ENCODE results near the gene STX19. TPM values are rescaled to one million over a fixed set of nuclear protein-coding genes. Genes with fewer than 3 reads are reported as not detected.

STX19 gene
- total RNA-seq, 4 donors from 2014 or later: 4.9 to 23.5 (median 11.7) TPM

DNA sequence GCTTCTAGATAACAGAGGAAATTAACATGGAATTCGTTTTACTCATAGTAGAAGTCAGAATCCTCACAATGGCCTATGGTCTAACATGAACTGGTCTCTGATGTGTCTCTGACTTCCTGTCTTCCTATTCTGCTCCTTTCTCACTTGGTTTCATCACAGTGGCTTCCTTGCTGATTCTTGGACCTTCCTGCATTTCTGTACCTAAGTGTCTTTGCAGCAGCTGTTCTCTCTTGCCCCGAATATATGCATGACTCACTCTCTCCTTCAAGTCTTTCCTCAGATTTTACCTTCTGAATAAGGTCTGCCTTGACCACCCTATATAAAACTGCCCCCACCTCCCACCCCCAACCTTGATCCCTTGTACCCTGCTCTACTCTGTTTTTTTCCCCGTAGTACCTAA, 34.3 kb downstream of the STX19 start:
- H3K9me3 ChIP-seq: no peaks in the 10 kb centered on the region
- no peaks in the 10 kb centered on the region for H3K36me3 ChIP-seq
- no peaks in the 10 kb centered on the region for H3K27me3 ChIP-seq
- intact Hi-C loops (cut with DNase I; ENCODE audit: low total_unique reads): no loop called here
- no peak for DNase-seq
- in situ Hi-C loops (cut with MboI; ENCODE audit: low pct_ligation_motif_present in 1 of 4, low pct_unique_long_range_greater_than_20kb in 1 of 4, low sequenced_read_pairs in 3 of 4): no loop called here
- H3K4me1 ChIP-seq: no peaks in the 10 kb centered on the region
- 85 to 100% methylated on average over 2 to 3 of the region's 3 CpGs for WGBS, 2 donors (ENCODE audit: low coverage in 1 of 2)
- H3K27ac ChIP-seq: no peak overlapping the region
- TF ChIP-seq, protein P1, sequence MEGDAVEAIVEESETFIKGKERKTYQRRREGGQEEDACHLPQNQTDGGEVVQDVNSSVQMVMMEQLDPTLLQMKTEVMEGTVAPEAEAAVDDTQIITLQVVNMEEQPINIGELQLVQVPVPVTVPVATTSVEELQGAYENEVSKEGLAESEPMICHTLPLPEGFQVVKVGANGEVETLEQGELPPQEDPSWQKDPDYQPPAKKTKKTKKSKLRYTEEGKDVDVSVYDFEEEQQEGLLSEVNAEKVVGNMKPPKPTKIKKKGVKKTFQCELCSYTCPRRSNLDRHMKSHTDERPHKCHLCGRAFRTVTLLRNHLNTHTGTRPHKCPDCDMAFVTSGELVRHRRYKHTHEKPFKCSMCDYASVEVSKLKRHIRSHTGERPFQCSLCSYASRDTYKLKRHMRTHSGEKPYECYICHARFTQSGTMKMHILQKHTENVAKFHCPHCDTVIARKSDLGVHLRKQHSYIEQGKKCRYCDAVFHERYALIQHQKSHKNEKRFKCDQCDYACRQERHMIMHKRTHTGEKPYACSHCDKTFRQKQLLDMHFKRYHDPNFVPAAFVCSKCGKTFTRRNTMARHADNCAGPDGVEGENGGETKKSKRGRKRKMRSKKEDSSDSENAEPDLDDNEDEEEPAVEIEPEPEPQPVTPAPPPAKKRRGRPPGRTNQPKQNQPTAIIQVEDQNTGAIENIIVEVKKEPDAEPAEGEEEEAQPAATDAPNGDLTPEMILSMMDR (IDR thresholded peaks at IDR 0.05): no peak
- TF ChIP-seq EP300 (IDR thresholded peaks at IDR 0.05; ENCODE audit: low read depth): no peak
- no peak for TF ChIP-seq POLR2A (IDR thresholded peaks at IDR 0.05)
- TF ChIP-seq POLR2AphosphoS5 (IDR thresholded peaks at IDR 0.05): no peak
- H3K4me3 ChIP-seq: no peak overlapping the region

DNA sequence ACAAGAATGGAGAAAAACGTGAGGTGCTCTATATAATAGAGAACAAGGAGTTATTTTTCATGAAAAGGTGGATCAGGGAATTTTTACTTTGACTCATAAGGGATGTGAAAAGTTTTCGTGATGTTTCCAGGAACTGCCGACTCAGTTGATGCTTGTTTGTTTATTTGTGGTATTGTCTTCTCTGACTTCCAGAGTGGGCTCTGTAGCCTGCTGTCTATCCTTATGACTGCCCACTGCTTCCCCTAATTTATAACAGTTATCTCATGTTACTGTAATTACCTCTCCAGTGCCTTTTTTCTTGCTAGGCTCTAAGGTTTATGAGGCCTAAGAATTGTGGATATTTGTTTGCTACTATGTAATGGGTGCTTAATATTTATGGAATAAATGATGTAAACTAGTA, 36.2 kb downstream of the STX19 start:
- in situ Hi-C loops (cut with MboI; ENCODE audit: low pct_ligation_motif_present in 1 of 4, low pct_unique_long_range_greater_than_20kb in 1 of 4, low sequenced_read_pairs in 3 of 4) (no loop called here), intact Hi-C loops (cut with DNase I; ENCODE audit: low total_unique reads) (no loop called here)
- Histone ChIP-seq H3K27me3 (no peaks in the 10 kb centered on the region), H3K36me3 (no peaks in the 10 kb centered on the region), H3K4me1 (no peaks in the 10 kb centered on the region), H3K9me3 (no peaks in the 10 kb centered on the region), H3K4me3 (no peak overlapping the region), H3K27ac (no peak overlapping the region)
- no peak for DNase-seq
- TF ChIP-seq POLR2AphosphoS5 (IDR thresholded peaks at IDR 0.05) (no peak), POLR2A (IDR thresholded peaks at IDR 0.05) (no peak), EP300 (IDR thresholded peaks at IDR 0.05; ENCODE audit: low read depth) (no peak)
- TF ChIP-seq, protein P1 (IDR thresholded peaks at IDR 0.05): no peak
- WGBS, 2 donors (ENCODE audit: low coverage in 1 of 2): 54 to 79% methylated on average over 3 of the region's 3 CpGs

DNA sequence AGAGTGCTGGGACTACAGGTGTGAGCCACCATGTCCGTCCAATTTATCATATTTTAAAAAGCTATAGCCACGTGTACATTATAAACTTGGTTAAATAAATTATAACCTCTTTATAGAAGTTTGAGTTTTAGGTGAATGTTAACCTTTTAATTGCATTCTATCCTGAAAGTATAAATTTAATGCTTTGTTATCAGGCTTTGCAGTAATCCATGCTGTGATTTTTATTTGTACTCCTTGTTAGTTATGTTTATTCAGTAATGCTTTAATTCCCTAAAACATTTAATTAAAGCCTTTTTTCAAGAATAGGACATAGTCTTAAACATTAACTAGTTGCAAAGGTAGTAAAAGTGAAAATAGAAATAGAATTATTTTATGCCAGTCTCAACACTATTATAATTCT, 36.8 kb downstream of the STX19 start:
- Histone ChIP-seq H3K4me1 (no peaks in the 10 kb centered on the region), H3K9me3 (no peaks in the 10 kb centered on the region), H3K27ac (no peak overlapping the region), H3K36me3 (no peaks in the 10 kb centered on the region), H3K4me3 (no peak overlapping the region), H3K27me3 (no peaks in the 10 kb centered on the region)
- WGBS, 2 donors (ENCODE audit: low coverage in 1 of 2): 50 to 69% methylated on average over 2 of the region's 2 CpGs
- no peak for TF ChIP-seq EP300 (IDR thresholded peaks at IDR 0.05; ENCODE audit: low read depth)
- TF ChIP-seq POLR2A (IDR thresholded peaks at IDR 0.05): no peak
- TF ChIP-seq, protein P1 (IDR thresholded peaks at IDR 0.05): no peak
- TF ChIP-seq POLR2AphosphoS5 (IDR thresholded peaks at IDR 0.05): no peak
- in situ Hi-C loops (cut with MboI; ENCODE audit: low pct_ligation_motif_present in 1 of 4, low pct_unique_long_range_greater_than_20kb in 1 of 4, low sequenced_read_pairs in 3 of 4) (no loop called here), intact Hi-C loops (cut with DNase I; ENCODE audit: low total_unique reads) (no loop called here)
- no peak for DNase-seq

DNA sequence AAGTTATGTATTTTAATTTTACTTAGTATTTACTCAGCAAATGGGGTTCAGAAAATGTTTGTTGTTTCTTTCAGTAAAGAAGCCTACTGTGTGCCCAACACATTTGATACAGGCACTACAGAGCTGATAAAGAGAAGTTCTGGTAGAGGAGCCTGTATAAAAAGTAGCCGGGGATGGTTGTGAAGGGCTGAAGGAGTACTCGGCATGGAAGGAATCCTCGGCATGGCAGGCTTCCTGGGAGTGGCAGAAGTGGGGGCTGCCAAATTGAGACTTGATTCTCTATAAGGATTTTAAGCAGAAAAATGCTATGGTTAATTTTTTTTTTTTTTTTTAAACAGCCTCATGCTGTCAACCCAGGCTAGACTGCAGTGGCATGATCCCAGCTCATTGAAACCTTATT, 39.2 kb downstream of the STX19 start:
- no peak overlapping the region for H3K27ac ChIP-seq
- no peak for TF ChIP-seq POLR2A (IDR thresholded peaks at IDR 0.05)
- TF ChIP-seq, protein P1 (IDR thresholded peaks at IDR 0.05): no peak
- no peak for TF ChIP-seq POLR2AphosphoS5 (IDR thresholded peaks at IDR 0.05)
- TF ChIP-seq EP300 (IDR thresholded peaks at IDR 0.05; ENCODE audit: low read depth): no peak
- 95 to 96% methylated on average over 3 of the region's 3 CpGs for WGBS, 2 donors (ENCODE audit: low coverage in 1 of 2)
- no peaks in the 10 kb centered on the region for H3K9me3 ChIP-seq
- no peaks in the 10 kb centered on the region for H3K27me3 ChIP-seq
- H3K4me3 ChIP-seq: no peak overlapping the region
- intact Hi-C loops (cut with DNase I; ENCODE audit: low total_unique reads) (no loop called here), in situ Hi-C loops (cut with MboI; ENCODE audit: low pct_ligation_motif_present in 1 of 4, low pct_unique_long_range_greater_than_20kb in 1 of 4, low sequenced_read_pairs in 3 of 4) (no loop called here)
- H3K36me3 ChIP-seq: no peaks in the 10 kb centered on the region
- no peak for DNase-seq
- H3K4me1 ChIP-seq: no peaks in the 10 kb centered on the region

Data from transverse colon (tissue), 4 donors.